HUES48 (cell line): ENCODE measurements around the gene ISCA1.
A peak's percentile ranks its signal among the peaks of the same experiment; 100 is the strongest.

Experiments
- H3K27ac ChIP-seq: one replicate; pipeline ENCODE4 v1.7.0; 2013; ENCODE audit warnings: low read depth, low read length, inconsistent platforms
- H3K27me3 ChIP-seq: 2 replicates; pipeline ENCODE4 v1.6.1; 2013; ENCODE audit warnings: mild to moderate bottlenecking, low read length; ENCODE audit not compliant: control insufficient read depth, insufficient read depth
- H3K36me3 ChIP-seq: 2 replicates; pipeline ENCODE4 v1.6.1; 2013; ENCODE audit warnings: low read length; ENCODE audit not compliant: control insufficient read depth, insufficient read depth
- H3K4me1 ChIP-seq: 2 replicates; pipeline ENCODE4 v1.6.1; 2013; ENCODE audit warnings: mild to moderate bottlenecking, low read length; ENCODE audit not compliant: control insufficient read depth, insufficient read depth
- H3K4me3 ChIP-seq: 2 replicates; pipeline ENCODE4 v1.5.1; 2013; ENCODE audit warnings: mild to moderate bottlenecking, low read depth, low read length
- H3K9ac ChIP-seq: 2 replicates; pipeline ENCODE4 v1.6.1; 2013; ENCODE audit warnings: mild to moderate bottlenecking, low read depth, low read length, moderate library complexity
- H3K9me3 ChIP-seq: 2 replicates; pipeline ENCODE4 v1.6.1; 2013; ENCODE audit warnings: low read length; ENCODE audit not compliant: control insufficient read depth, insufficient read depth

Gene ISCA1

GRCh38 chr9:86282077-86282978, at the start of gene ISCA1:
Gene ISCA1, minus strand, starts transcription at chr9:86282538. Its CDS starts 80 bp downstream, at chr9:86282458.
- Histone ChIP-seq H3K27me3 (0 out of 2 replicates have a peak, but pooled peaks cover 3% of the 10 kb centered on the region), H3K4me3 (peak within 1 kb of the TSS; percentile 97), H3K9me3 (no peaks in the 10 kb centered on the region), H3K36me3 (peaks cover 24% of the 10 kb centered on the region), H3K4me1 (peaks cover 22% of the 10 kb centered on the region), H3K27ac (peak within 1 kb of the TSS; percentile 98), H3K9ac (peak within 1 kb of the TSS; percentile 95)

- no peak overlapping the region for H3K9ac ChIP-seq
- peaks cover 13% of the 10 kb centered on the region for H3K4me1 ChIP-seq
- no peak overlapping the region for H3K4me3 ChIP-seq
- no peaks in the 10 kb centered on the region for H3K27me3 ChIP-seq
- H3K36me3 ChIP-seq: peaks cover 44% of the 10 kb centered on the region
- no peaks in the 10 kb centered on the region for H3K9me3 ChIP-seq
- H3K27ac ChIP-seq: no peak overlapping the region
Observed at GRCh38 chr9:86330186-86330585, 47.8 kb upstream of the ISCA1 start.

GRCh38 chr9:86329649-86330048, 47.3 kb upstream of the ISCA1 start:
- Histone ChIP-seq H3K36me3 (peaks cover 44% of the 10 kb centered on the region), H3K9ac (no peak overlapping the region), H3K27ac (no peak overlapping the region), H3K27me3 (no peaks in the 10 kb centered on the region), H3K9me3 (no peaks in the 10 kb centered on the region), H3K4me3 (no peak overlapping the region), H3K4me1 (peaks cover 13% of the 10 kb centered on the region)

GRCh38 chr9:86328156-86328555, 45.8 kb upstream of the ISCA1 start:
- no peak overlapping the region for H3K4me3 ChIP-seq
- peaks cover 47% of the 10 kb centered on the region for H3K36me3 ChIP-seq
- H3K9me3 ChIP-seq: no peaks in the 10 kb centered on the region
- H3K9ac ChIP-seq: no peak overlapping the region
- H3K27me3 ChIP-seq: no peaks in the 10 kb centered on the region
- peaks cover 13% of the 10 kb centered on the region for H3K4me1 ChIP-seq
- peak overlapping the region; percentile 72 for H3K27ac ChIP-seq

GRCh38 chr9:86326536-86326935, 44.2 kb upstream of the ISCA1 start:
- Histone ChIP-seq H3K27ac (no peak overlapping the region), H3K9me3 (no peaks in the 10 kb centered on the region), H3K9ac (no peak overlapping the region), H3K36me3 (peaks cover 64% of the 10 kb centered on the region), H3K4me3 (no peak overlapping the region), H3K4me1 (peaks cover 13% of the 10 kb centered on the region), H3K27me3 (no peaks in the 10 kb centered on the region)

- peaks cover 78% of the 10 kb centered on the region for H3K36me3 ChIP-seq
- H3K4me1 ChIP-seq: peaks cover 13% of the 10 kb centered on the region
- H3K4me3 ChIP-seq: no peak overlapping the region
- no peak overlapping the region for H3K27ac ChIP-seq
- no peaks in the 10 kb centered on the region for H3K9me3 ChIP-seq
- H3K9ac ChIP-seq: no peak overlapping the region
- no peaks in the 10 kb centered on the region for H3K27me3 ChIP-seq
Observed at GRCh38 chr9:86324901-86325300, 42.6 kb upstream of the ISCA1 start.

GRCh38 chr9:86324308-86324707, 42.0 kb upstream of the ISCA1 start:
- no peak overlapping the region for H3K9ac ChIP-seq
- H3K9me3 ChIP-seq: no peaks in the 10 kb centered on the region
- no peak overlapping the region for H3K27ac ChIP-seq
- H3K27me3 ChIP-seq: no peaks in the 10 kb centered on the region
- H3K4me3 ChIP-seq: no peak overlapping the region
- H3K36me3 ChIP-seq: peaks cover 84% of the 10 kb centered on the region
- peaks cover 13% of the 10 kb centered on the region for H3K4me1 ChIP-seq

- Histone ChIP-seq H3K9me3 (no peaks in the 10 kb centered on the region), H3K27ac (no peak overlapping the region), H3K4me3 (no peak overlapping the region), H3K4me1 (peaks cover 9% of the 10 kb centered on the region), H3K36me3 (peaks cover 96% of the 10 kb centered on the region), H3K9ac (no peak overlapping the region), H3K27me3 (no peaks in the 10 kb centered on the region)
Observed at GRCh38 chr9:86322973-86323644, 40.8 kb upstream of the ISCA1 start.

GRCh38 chr9:86321373-86321772, 39.0 kb upstream of the ISCA1 start:
- Histone ChIP-seq H3K27ac (no peak overlapping the region), H3K27me3 (no peaks in the 10 kb centered on the region), H3K36me3 (peaks cover 92% of the 10 kb centered on the region), H3K9me3 (no peaks in the 10 kb centered on the region), H3K4me1 (no peaks in the 10 kb centered on the region), H3K9ac (no peak overlapping the region), H3K4me3 (no peak overlapping the region)

- Histone ChIP-seq H3K36me3 (peaks cover 90% of the 10 kb centered on the region), H3K4me3 (no peak overlapping the region), H3K27me3 (no peaks in the 10 kb centered on the region), H3K9ac (no peak overlapping the region), H3K4me1 (no peaks in the 10 kb centered on the region), H3K9me3 (peaks cover 1% of the 10 kb centered on the region; the same call in 1 of the 2 replicates), H3K27ac (no peak overlapping the region)
Observed at GRCh38 chr9:86318187-86318586, 35.8 kb upstream of the ISCA1 start.

- no peaks in the 10 kb centered on the region for H3K27me3 ChIP-seq
- no peak overlapping the region for H3K9ac ChIP-seq
- no peak overlapping the region for H3K4me3 ChIP-seq
- H3K4me1 ChIP-seq: no peaks in the 10 kb centered on the region
- peaks cover 8% of the 10 kb centered on the region for H3K9me3 ChIP-seq
- no peak overlapping the region for H3K27ac ChIP-seq
- peaks cover 76% of the 10 kb centered on the region for H3K36me3 ChIP-seq
Observed at GRCh38 chr9:86315078-86315477, 32.7 kb upstream of the ISCA1 start.
